SK-MEL-5 (cell line): ENCODE measurements around the gene ATAT1. TPM values are rescaled to one million over a fixed set of nuclear protein-coding genes. Genes with fewer than 3 reads are reported as not detected.

Experiments
- DNase-seq: peaks from one replicate; pipeline ENCODE4 v3.0.0-alpha.2; 2016; ENCODE audit warnings: low read depth, low spot score
- in situ Hi-C: cut with HindIII; loops from 2 replicates; pipeline ENCODE4 v1.10.0; 2016; ENCODE audit warnings: low sequenced_read_pairs, high pct_unique_total_duplicates, low pct_unique_long_range_greater_than_20kb
- small RNA-seq, 2 experiments: library from RNA; depleted of rRNA; stranded (forward); fragments of <200 nt; gene quantifications; one replicate each; pipeline ENCODE3, GENCODE V24; 2014
- total RNA-seq: library from RNA; depleted of rRNA; stranded (reverse); fragments of >200 nt; shearing (Covaris generic); gene quantifications from 2 replicates; pipeline ENCODE4 v1.2.3, GENCODE V29; 2014; rRNA removed

Gene ATAT1
- total RNA-seq, 1 experiment from 2014 or later, result 1.8 TPM

- in situ Hi-C loops, result no loop called here
- no peak for DNase-seq
Measured at GRCh38 chr6:30687659-30688431, 61.2 kb downstream of the ATAT1 start.

- no peak for DNase-seq
- in situ Hi-C loops, result no loop called here
Measured at GRCh38 chr6:30688569-30688968, 61.9 kb downstream of the ATAT1 start.

GRCh38 chr6:30689022-30689865, 62.6 kb downstream of the ATAT1 start:
- DNase-seq, result no peak
- in situ Hi-C loops, result no loop called here

GRCh38 chr6:30689985-30690384, 63.3 kb downstream of the ATAT1 start:
- in situ Hi-C loops, result no loop called here

GRCh38 chr6:30690403-30691207, 63.9 kb downstream of the ATAT1 start, which contains the start of gene NRM:
TSS of gene NRM (minus strand) at chr6:30690984. CDS start at chr6:30690974, 10 bp downstream.
- in situ Hi-C loops, result no loop called here

More at GRCh38 chr6:30689985-30690384, 63.3 kb downstream of the ATAT1 start:
- DNase-seq, result no peak

GRCh38 chr6:30691208-30691847, 64.7 kb downstream of the ATAT1 start:
- DNase-seq, result no peak
- in situ Hi-C loops, result no loop called here

More at GRCh38 chr6:30690403-30691207, 63.9 kb downstream of the ATAT1 start, which contains the start of gene NRM:
- peak; percentile 82 for DNase-seq

Small RNA genes lying within 50 kb of the gene (small RNA-seq; reads per million reads assigned to genes)
- gene MIR877, result 0.06 to 15.0 reads per million in 2 experiments

Other genes starting within 250 kb of the ATAT1 start
- gene HLA-E, start 137.4 kb upstream of the ATAT1 start, total RNA-seq, result 174 and 181 TPM in 2 replicates
- gene GNL1, start 70.4 kb upstream of the ATAT1 start, total RNA-seq, result 39.6 TPM in 2 replicates
- gene PRR3, start 69.6 kb upstream of the ATAT1 start, total RNA-seq, result 8.0 and 8.5 TPM in 2 replicates
- 44.5 and 50.0 TPM in 2 replicates for gene ABCF1, start 55.4 kb upstream of the ATAT1 start, total RNA-seq
- gene PPP1R10, start 9.6 kb upstream of the ATAT1 start, total RNA-seq, result 52.4 and 54.1 TPM in 2 replicates
- gene MRPS18B, start 9.0 kb upstream of the ATAT1 start, total RNA-seq, result 126 and 141 TPM in 2 replicates
- gene C6orf136, start 20.3 kb downstream of the ATAT1 start, total RNA-seq, result 4.5 and 5.2 TPM in 2 replicates
- gene DHX16, start 46.1 kb downstream of the ATAT1 start, total RNA-seq, result 38.3 and 41.6 TPM in 2 replicates
- gene PPP1R18, start 59.8 kb downstream of the ATAT1 start, total RNA-seq, result 15.5 and 18.5 TPM in 2 replicates
- gene NRM, start 64.1 kb downstream of the ATAT1 start, total RNA-seq, result 3.2 and 4.6 TPM in 2 replicates
- 5.0 and 12.0 TPM in 2 replicates for gene MDC1, start 90.4 kb downstream of the ATAT1 start, total RNA-seq
- gene TUBB, start 93.5 kb downstream of the ATAT1 start, total RNA-seq, result 457 and 505 TPM in 2 replicates
- gene FLOT1, start 115.8 kb downstream of the ATAT1 start, total RNA-seq, result 159 and 182 TPM in 2 replicates
- gene IER3, start 117.7 kb downstream of the ATAT1 start, total RNA-seq, result 143 and 149 TPM in 2 replicates